ENCODE results near the gene DLGAP1.
"Not testable (repeated sequence)": the region's sequence is repeated elsewhere in the genome, so short reads cannot be mapped to it uniquely, and the experiment has no call there.

Gene DLGAP1

DNA sequence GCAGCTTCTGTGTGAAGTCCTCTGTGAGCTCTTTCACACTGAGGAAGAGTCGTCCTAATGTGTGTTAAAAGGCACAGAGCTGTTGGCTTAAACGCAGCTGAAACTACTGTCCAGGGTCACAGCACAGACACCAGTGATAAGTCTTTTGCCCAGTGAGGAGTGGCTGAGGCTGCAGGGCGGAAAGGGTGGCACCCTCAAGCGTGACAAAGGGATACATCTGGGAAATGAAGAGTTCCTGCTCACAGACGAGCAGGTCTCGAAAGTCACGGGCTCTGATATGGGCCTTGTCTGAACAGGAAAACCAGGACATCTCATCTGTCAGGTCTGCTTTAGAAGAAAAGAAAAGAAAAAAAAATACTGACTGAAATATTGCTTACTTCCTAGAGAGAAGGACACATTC is 968.6 kb downstream of the DLGAP1 start:
- DNase-seq, result no peak

DNA sequence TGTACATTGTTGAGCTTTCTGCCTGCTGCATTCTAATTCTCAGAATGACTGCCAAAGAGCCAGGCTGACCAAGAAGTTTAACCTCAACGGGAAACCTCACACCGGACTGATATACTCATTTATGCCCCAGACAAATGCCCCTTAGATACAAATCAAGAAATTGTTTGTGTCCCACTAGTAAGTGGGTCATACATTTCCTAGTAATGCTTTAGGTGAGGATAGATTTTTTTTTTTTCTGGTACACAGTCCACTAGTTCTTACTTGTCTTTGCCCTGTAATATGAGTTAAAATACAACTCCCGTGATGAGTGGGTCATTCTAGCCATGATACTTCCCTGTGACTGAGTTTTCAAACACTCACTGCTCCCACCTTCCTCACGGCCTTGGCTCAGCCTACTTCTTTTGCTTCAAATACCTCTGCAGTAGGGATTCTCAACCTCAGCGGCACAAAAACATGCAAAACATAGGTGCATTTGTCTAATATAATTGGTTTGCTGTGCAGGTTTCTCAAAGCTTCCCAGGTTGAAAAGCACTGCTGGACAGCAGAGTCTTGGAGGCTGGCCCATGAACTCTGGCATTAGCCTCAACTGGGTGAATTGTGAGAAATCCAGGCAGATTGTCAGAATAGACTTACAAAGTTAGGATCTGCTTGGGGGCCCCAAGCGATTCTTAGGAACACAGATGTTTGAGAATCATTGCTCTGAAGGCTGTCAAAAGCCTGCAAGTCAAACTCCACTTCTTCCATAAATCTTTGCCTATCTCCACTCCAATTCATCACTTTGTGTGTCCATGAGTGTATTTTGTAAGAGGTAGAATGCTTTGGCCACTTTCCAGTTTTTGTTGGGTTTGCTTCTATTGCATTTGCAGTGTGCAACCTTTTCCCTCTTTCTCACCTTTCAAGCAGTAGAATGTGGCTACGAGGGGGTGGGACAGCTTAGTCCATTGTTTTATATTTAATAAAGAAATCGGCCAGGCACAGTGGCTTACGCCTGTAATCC is 969.7 kb downstream of the DLGAP1 start:
- DNase-seq, result no peak

- no peak for DNase-seq
These were observed 972.8 kb downstream of the DLGAP1 start for GRCh38 chr18:3482258-3482657.

DNA sequence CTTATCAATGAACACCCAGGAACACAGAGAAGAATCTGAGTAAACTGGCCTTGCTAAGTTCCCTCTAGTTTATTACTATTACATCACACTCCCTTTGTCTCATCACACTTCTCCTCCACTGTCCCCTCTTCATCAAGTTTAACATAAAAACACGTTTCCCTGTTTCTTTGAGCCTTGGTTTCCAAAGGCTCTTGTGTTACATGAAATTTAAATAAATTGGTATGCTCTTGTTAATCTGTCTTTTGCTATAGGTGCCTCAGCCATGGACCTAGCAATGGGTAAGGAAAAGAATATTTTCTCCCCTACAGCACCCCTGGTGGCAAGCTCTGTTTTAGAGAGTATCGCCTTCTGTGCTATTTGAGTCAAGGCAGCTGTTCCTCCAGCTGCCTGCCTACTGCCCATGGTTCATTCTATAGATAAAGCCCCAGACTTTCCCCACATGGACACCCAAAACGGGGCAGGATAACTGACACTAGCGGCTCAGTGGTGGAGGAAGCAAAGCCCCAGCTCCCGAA is 973.4 kb downstream of the DLGAP1 start:
- no peak for DNase-seq

- no peak for DNase-seq
These were observed 974.1 kb downstream of the DLGAP1 start for GRCh38 chr18:3480827-3481573.

DNA sequence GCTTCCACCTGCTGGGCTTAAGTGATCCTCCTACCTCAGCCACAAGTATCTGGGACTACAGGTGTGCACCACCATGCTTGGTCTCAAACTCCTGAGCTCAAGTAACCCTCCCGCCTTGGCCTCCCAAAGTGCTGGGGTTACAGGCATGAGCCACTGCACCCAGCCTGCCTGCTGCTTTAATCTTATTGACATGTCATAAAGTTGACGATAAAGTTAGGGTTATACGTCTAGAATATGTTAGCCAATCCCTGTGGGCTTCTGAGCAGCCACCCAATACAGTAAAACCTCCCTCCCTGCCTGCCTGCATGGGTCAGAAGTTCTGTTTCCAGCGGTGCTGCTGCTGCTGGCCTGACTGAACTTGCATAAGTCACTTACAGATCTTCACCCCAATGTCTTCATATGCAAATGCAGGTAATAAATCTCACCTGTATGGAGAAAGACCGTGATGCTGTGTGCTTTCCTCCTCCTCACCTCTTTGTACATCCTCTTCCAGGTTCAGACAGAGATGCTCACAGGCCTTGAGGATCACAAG is 975.1 kb downstream of the DLGAP1 start:
- DNase-seq, result no peak

DNA sequence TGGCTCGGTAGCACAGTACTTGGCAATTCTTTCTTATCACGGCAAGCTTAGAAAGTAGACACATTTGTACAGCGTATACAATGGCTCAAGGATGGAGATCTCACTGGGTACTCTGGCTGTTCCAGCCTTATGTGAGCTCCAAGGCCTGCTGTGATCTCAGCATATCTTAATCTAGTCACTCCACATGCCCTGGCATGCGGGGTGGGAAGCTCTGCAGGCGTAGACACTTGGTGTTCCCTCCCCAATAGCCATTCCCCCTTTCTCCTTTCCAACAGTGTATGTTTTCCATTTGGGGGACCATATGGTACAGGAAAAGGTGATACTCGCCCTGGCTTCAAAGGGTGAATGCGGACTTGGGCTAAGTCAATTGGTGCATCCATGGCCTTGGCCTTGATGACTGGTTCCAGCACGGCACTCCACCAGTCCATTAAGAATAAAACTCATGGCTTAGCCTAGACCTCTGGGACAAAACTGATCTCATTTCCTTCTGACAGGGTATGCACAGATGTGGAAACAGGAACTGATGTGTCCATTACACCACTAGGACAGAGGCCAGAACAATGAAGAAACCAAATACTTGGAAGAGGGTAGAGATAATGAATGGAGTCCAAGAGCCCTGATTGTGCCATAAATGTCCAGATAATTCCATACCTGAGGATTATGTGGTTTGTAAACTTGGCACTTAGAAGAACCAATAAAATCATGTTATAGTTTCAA is 976.7 kb downstream of the DLGAP1 start:
- no peak for DNase-seq

GRCh38 chr18:3472681-3473544 is 982.2 kb downstream of the DLGAP1 start:
- no peak for DNase-seq

- DNase-seq, result not testable (repeated sequence)
These were observed 983.0 kb downstream of the DLGAP1 start for GRCh38 chr18:3472121-3472520.

- no peak for DNase-seq
These were observed 983.9 kb downstream of the DLGAP1 start for GRCh38 chr18:3471141-3471648.

GRCh38 chr18:3468833-3469232 is 986.3 kb downstream of the DLGAP1 start:
- no peak for DNase-seq

GRCh38 chr18:3468066-3468705 is 986.9 kb downstream of the DLGAP1 start:
- no peak for DNase-seq

GRCh38 chr18:3466872-3467271 is 988.2 kb downstream of the DLGAP1 start:
- DNase-seq, result no peak

- peak; percentile 82 for DNase-seq
These were observed 989.1 kb downstream of the DLGAP1 start for GRCh38 chr18:3466045-3466444.

GRCh38 chr18:3463051-3463450 is 992.1 kb downstream of the DLGAP1 start:
- DNase-seq, result peak; percentile 55

DNA sequence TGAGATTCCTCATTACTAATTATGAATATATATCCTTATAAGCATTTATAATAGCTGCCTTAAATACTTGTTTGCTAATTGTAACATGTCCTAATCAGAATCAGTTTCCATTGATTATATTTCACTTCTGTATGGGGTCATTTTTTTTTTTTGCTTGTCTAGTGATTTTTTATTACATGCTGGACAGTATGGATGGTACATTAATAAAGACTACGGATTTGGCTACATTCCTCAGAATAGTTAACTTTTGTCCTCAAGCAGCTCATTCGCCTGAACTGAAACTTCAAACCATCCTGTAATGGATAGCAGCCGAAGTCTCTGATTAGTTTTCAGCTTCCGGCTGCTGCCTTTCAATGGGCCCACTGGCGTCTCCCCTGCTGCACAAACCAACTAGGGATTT is 993.4 kb downstream of the DLGAP1 start:
- no peak for DNase-seq

DNA sequence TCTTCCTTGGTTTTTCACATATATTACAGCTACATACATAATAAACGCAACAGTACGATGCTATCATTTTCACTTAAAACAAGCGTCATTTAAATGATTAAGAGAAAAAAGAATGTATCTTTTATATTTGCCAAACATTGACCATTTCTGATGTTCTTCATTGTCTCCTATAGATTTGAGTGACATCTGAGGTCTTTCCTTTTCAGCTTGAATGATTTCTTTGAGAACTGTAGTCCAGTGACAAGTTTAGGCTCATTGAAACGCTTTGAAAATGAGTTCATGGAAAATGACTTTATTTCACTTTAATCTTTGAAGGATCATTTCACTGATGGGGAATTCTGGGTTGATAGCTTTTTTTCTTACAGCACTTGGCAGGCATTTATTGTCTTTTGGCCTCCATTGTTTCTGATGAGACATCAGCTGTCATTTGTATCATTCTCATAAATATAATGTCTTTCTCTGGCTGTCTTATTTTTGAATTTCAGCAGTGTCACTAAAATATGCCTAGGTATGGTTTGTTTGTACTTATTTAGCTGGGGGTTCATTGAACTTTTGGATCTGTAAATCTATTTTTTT is 994.2 kb downstream of the DLGAP1 start:
- no peak for DNase-seq

DNA sequence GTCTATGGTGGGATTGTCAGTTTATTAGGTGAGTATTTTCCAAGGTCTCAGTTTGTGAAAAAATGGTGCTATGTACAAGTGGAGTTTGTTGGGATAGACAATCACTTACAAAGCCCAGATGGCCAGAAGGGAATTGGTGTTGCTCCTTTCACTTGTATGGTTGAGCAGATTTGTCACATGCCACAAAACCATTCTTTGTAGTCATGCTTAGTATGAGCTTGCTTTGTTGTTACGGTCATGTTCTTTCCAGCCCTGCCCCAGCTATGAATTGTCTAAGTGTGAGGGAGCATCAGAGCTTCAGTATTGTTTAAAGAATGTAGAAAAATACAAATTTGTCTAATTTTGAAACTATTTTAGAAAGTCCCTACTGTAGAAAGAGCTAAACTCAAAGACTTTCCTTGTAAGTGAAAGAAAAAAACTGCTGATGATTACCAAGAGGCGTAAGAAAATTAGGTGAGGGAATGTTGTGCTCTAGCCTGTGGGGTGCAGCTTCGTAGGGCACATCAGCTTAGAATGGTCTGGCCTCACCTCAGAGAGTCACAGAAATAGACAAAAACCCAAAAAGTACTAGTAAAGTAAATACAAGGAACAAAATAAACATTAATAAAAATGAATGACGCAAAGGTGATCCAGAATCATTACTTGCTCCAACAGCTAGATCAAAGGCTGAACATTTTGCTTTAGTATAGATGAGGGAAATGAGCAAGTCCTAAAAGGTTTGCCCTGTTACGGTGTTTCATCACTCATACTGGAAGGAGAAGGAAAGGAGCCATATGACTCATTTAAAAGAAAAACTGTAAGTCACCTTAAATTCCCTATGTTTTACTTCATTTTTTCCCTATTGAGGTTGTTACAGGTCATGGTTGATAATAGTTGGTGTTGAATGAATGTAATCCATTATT is 995.9 kb downstream of the DLGAP1 start:
- DNase-seq, result peak; percentile 29

DNA sequence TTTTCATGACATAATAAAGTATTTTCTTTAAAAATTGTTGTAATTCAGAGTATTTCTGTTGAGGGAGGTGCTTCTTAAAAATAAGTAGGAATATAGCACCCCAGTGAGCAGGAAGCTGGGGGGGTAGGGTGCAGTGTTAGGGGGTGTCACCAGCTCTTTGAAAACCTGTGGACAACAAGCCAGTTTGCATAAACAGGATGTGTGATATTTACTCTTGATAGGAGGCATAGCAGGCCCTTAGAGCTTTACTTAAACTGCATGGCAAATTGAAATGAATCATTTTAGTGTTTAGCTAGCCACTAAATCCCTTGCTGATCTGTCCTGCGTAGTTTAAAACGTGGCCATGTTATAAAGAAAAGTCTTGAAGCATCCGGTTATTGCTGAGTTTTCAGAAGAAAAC is 996.7 kb downstream of the DLGAP1 start:
- DNase-seq, result no peak
